ENCODE data around the gene FEN1. TPM values are rescaled to one million over a fixed set of nuclear protein-coding genes. Genes with fewer than 3 reads are reported as not detected.
A peak's percentile ranks its signal among the peaks of the same experiment; 100 is the strongest.

The FEN1 gene
- total and polyA plus RNA-seq, 2 of the 13 experiments (the other 11 are each of a cell fraction or from before 2014, with no cell fraction given) = 12.4 to 102 TPM

DNA sequence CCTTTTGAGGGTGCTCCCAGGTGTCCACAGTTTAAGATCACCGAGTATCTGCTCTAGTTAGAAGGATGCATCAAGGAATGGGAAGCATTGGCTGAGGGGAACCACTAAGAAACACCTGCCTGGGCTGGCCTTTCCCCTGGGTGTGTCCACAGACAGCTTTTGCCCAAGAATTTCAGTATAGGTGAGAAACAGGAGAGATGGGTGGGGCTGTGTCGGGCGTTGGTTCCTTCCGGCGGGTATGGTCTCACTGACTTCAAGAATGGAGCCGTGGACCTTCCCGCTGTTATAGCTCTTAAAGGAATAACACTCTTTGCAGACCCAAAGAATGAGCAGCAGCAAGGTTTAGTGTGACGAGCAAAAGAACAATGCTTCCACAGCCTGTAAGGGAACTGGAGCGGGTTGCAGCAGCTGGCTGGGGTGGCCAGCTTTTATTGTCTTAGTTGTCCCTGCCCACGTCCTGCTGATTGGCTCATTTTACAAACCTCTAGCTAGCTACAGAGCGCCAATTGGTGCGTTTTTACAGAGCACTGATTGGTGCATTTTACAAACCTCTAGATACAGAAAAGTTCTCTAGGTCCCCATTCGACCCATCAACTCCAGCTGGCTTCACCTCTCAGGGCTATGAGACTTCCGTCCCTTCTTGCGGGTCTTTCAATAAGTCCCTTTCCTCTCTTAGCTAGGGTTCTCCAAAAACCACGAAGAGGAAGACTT is 21.7 kb downstream of the FEN1 start (continued):
- TF ChIP-seq ZNF329 (CRISPR knock-in tag; IDR thresholded peaks at IDR 0.05; ENCODE audit: low read depth) = 0 out of 2 replicates have a peak, but pooled peaks have one; percentile 6
- no peak for TF ChIP-seq SP4 (CRISPR knock-in tag; IDR thresholded peaks at IDR 0.05)
- no peak for TF ChIP-seq ZNF160 (CRISPR knock-in tag; IDR thresholded peaks at IDR 0.05)
- TF ChIP-seq ZNF256 (CRISPR knock-in tag; conservative IDR thresholded peaks at IDR 0.05) = no peak
- 0 out of 2 replicates have a peak, but pooled peaks have one; percentile 13 for TF ChIP-seq ZMYM4 (CRISPR knock-in tag; IDR thresholded peaks at IDR 0.05)
- TF ChIP-seq RBM39 (IDR thresholded peaks at IDR 0.05; ENCODE audit: low read depth, low read length, poor library complexity, severe bottlenecking) = no peak
- TF ChIP-seq POLR2A (IDR thresholded peaks at IDR 0.05; ENCODE audit: insufficient read depth in 1 of 2, low read depth in 2 of 2, low read length in 2 of 2) = peak in 1 of 2 experiments; percentile 69; a peak in 1 of 4 replicates

- FAIRE-seq = peak; percentile 69
- H3K4me3 ChIP-seq (replicated peaks in 1 of 3; ENCODE audit: insufficient read depth in 1 of 3, low read depth in 2 of 3, low read length in 3 of 3) = peak overlapping the region; percentile 74 to 94 (median 81)
- intact Hi-C loops (cut with micrococcal nuclease; ENCODE audit: unreplicated experiment) = no loop called here
- TF ChIP-seq KAT2B (IDR thresholded peaks at IDR 0.05; ENCODE audit: borderline replicate concordance, low read depth, low read length) (no peak), PCBP2 (optimal IDR thresholded peaks at IDR 0.05; ENCODE audit: low read depth, low read length, poor library complexity, severe bottlenecking) (no peak), MIER2 (CRISPR knock-in tag; IDR thresholded peaks at IDR 0.05) (no peak), ZNF550 (CRISPR knock-in tag; IDR thresholded peaks at IDR 0.05; ENCODE audit: borderline replicate concordance) (no peak), CREB1 (IDR thresholded peaks at IDR 0.05) (peak; percentile 87), CREB1 (CRISPR knock-in tag; IDR thresholded peaks at IDR 0.05) (peak; percentile 84), ZBTB2 (CRISPR knock-in tag; IDR thresholded peaks at IDR 0.05; ENCODE audit: low read depth) (no peak), YY1 (IDR thresholded peaks at IDR 0.05; ENCODE audit: insufficient read depth, insufficient replicate concordance, low read depth, low read length) (peak; percentile 47)
- TF ChIP-seq, protein P1, sequence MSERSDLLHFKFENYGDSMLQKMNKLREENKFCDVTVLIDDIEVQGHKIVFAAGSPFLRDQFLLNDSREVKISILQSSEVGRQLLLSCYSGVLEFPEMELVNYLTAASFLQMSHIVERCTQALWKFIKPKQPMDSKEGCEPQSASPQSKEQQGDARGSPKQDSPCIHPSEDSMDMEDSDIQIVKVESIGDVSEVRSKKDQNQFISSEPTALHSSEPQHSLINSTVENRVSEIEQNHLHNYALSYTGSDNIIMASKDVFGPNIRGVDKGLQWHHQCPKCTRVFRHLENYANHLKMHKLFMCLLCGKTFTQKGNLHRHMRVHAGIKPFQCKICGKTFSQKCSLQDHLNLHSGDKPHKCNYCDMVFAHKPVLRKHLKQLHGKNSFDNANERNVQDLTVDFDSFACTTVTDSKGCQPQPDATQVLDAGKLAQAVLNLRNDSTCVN (CRISPR knock-in tag; IDR thresholded peaks at IDR 0.05; ENCODE audit: borderline replicate concordance) = no peak; the same call in 1 of the 2 replicates
- TF ChIP-seq, protein P2, sequence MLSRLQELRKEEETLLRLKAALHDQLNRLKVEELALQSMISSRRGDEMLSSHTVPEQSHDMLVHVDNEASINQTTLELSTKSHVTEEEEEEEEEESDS (CRISPR knock-in tag; IDR thresholded peaks at IDR 0.05; ENCODE audit: borderline replicate concordance) = no peak
These were observed 22.5 kb downstream of the FEN1 start for GRCh38 chr11:61814958-61815789.

More at GRCh38 chr11:61814958-61815789, 22.5 kb downstream of the FEN1 start:
- Histone ChIP-seq H2AFZ (ENCODE audit: low read length) (no peak overlapping the region), H3K27me3 (ENCODE audit: control insufficient read depth in 1 of 2, insufficient read depth in 2 of 2, low read length in 2 of 2) (no peaks in the 10 kb centered on the region; a peak in 1 of 5 replicates), H3K4me1 (ENCODE audit: insufficient read depth, low read length) (peaks cover 41% of the 10 kb centered on the region), H3K27ac (ENCODE audit: extremely low read length, insufficient read depth, low read length) (peak overlapping the region; percentile 99), H3K79me2 (ENCODE audit: insufficient read depth, low read length) (peaks cover 25% of the 10 kb centered on the region), H3K9ac (ENCODE audit: insufficient read depth, low read depth, low read length) (peak overlapping the region; percentile 98), H3K36me3 (replicated peaks in 1 of 2; ENCODE audit: control insufficient read depth in 1 of 2, insufficient read depth in 2 of 2, low read length in 2 of 2) (peaks cover 16 to 34% of the 10 kb centered on the region in 2 experiments), H3K4me2 (ENCODE audit: low read depth, low read length) (peak overlapping the region; percentile 99), H3K9me3 (ENCODE audit: low read length) (no peaks in the 10 kb centered on the region), H4K20me1 (ENCODE audit: insufficient read depth, low read length) (no peaks in the 10 kb centered on the region)
- peak; percentile 96 for DNase-seq (ENCODE audit: low spot score)
- ChIA-PET CTCF (ENCODE audit: low intra/inter-chr PET ratio, low total read pairs) (no interaction called here), POLR2A (interaction anchor here (0.8 to 5.8 kb wide), 36 partner anchors 8 to 830 kb away, joined by 3 to 50 read pairs (median 6); partner anchors contain the start of genes AHNAK, BEST1, CPSF7 and FADS2)
- WGBS (ENCODE audit: low lambda C conversion rate) = 10% methylated on average over 14 of the region's 66 CpGs
- in situ Hi-C loops (cut with HindIII; ENCODE audit: extremely low pct_ligation_motif_present, low pct_unique_long_range_greater_than_20kb) = no loop called here
- peak; percentile 87 for ATAC-seq
- no TSS peak for BruUV-seq (replicated peaks)
